Measurements from ENCODE around the gene STX8.

Gene STX8

GRCh38 chr17:9200699-9201359 lies 374.8 kb downstream of the STX8 start:
- DNase-seq, result no peak

All from NCI-H2081 (cell line).